GM19455 (cell line): ENCODE data around the gene CCDC185.
"Not testable (repeated sequence)": the region's sequence is repeated elsewhere in the genome, so short reads cannot be mapped to it uniquely, and the experiment has no call there.

Experiments
- ATAC-seq: cut with Tn5 transposase; IDR thresholded peaks from one replicate; pipeline ENCODE4 v1.9.1; 2021; ENCODE audit not compliant: unreplicated experiment

CCDC185 gene

DNA sequence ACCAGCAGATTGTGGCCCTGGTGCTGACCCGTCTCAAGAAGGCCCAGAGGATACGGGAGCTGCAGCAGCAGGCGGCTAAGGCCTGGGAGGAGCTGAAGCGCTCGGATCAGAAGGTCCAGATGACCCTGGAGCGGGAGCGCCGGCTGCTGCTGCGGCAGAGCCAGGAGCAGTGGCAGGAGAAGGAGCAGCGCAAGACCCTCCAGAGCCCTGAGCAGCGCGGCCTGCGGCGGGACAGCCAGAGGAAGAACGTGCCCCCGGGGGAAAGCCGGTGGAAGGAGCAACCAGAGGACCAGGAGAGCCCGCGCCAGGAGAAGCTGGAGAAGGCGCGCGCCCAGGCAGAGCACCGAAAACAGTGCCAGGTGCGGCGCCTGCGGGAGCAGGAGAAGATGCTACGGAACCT is 1.0 kb downstream of the CCDC185 start:
- no peak for ATAC-seq

DNA sequence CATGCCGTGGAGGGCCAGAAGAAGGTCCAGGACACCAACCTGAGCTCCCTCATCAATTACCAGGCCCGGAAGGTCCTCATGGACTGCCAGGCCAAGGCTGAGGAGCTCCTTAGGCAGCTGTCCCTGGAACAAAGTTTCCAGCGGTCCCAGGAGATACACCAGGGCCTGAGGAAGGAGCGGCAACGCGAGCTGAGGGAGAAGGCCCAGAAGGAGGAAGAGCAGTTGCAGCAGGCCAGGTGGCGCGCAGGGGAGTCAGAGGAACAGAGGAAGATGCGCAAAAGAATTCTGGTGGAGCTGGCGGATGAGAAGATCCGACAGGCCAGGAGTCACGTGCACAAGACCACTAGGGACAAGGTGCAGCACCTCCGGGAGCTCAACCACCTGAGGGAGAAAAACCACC is 1.5 kb downstream of the CCDC185 start:
- ATAC-seq = no peak

DNA sequence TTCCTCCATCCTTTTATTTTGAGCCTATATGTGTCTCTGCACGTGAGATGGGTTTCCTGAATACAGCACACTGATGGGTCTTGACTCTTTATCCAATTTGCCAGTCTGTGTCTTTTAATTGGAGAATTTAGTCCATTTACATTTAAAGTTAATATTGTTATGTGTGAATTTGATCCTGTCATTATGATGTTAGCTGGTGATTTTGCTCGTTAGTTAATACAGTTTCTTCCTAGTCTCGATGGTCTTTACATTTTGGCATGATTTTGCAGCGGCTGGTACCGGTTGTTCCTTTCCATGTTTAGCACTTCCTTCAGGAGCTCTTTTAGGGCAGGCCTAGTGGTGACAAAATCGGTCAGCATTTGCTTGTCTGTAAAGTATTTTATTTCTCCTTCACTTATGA is 6.2 kb downstream of the CCDC185 start:
- ATAC-seq = not testable (repeated sequence)

DNA sequence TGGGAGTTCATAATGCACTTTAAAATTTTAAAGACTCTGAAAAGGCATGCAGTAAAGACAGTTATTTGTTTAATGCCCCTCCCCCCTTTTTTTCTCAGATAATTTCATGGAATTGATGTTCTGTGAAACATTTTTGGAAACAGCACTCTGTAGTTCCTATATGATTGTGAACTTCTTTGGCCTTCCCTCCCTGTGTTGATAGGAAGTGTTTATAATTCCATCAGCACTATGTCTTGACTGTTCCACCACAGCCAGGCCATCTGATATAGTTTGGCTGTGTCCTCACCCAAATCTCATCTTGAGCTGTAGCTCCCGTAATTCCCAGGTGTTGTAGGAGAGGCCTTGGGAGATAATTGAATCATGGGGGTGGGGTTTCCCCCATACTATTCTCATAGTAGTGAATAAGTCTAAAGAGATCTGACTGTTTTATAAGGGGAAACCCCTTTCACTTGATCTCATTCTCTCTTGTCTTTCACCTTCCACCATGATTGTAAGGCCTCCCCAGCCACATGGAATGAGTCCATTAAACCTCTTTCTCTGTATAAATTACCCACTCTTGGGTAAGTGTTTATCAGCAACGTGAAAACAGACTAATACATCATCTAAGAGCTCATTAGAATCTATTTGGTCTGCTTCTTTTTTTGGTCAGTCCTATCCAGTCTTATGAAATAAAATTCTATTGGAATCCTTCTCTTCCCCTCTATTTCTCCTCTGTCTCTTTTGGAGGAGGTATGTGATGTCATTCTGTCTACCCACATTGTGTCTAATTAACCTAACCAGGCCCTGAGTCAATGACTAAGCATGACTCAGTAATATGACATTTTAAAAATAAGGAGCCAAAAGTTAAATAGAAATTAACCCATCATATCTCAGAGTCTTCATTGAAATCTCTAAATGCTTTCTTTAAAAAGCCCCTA is 8.9 kb downstream of the CCDC185 start:
- ATAC-seq = no peak

DNA sequence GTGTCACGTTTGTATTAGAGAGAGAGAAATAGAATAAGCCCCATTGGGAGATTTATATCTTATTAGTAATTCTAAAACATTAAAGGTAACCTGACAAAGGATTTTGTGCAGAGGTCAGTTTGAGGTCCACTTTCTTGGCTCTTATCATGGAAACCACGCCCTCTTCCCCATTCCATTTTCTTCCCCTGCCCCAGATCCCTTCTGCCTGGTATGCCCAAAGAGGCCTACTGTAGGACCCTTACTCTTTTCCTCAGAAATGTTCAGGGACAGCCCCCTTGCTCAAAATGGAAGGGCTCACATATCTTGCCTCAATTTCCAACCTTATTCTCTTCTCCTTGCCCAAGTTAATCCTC is 9.6 kb downstream of the CCDC185 start:
- no peak for ATAC-seq

DNA sequence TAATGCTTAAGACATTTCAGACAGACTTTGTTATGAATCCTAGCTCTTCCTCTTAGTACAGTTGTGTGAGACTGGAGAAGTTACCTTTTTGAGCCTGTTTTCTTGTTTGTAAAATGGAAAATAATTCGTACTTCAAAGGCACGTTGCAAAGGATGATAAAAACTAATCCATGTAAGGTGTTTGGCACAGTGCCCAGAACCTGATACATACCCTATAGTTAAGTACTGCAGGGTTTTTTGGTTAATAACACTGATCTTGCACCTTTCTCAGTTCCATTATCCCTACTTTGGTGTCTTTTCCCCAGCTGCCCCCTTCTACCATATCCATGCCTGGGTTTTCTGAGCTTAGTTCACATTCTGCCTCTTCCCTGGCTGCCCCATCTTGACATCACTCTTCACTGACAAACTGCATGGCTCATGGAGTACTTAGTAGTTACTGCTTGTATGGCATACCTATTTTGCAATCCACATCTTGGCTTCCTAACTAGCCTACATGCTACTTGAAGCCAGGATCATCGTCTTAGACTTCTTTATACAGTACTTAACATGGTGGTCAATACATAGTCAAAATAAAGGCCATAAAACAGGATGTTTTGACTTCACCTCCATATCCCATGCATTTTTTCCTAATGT is 10.1 kb downstream of the CCDC185 start:
- no peak for ATAC-seq

DNA sequence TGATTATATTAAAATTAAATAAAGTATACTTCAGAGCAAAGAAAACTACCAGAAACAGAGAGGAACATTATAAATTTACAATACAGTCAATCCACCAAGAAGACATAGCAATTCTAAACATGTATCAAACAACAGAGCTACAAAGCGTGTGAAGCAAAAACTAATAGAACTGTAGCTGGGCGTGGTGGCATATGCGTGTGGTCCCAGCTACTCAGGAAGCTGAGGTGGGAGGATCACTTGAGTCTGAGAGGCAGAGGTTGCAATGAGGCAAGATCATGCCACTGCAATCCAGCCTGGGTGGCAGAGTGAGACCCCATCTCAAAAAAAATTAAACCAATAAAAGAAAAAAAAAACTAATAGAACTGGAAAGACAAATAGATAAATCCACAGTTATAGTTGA is 12.3 kb downstream of the CCDC185 start:
- no peak for ATAC-seq

DNA sequence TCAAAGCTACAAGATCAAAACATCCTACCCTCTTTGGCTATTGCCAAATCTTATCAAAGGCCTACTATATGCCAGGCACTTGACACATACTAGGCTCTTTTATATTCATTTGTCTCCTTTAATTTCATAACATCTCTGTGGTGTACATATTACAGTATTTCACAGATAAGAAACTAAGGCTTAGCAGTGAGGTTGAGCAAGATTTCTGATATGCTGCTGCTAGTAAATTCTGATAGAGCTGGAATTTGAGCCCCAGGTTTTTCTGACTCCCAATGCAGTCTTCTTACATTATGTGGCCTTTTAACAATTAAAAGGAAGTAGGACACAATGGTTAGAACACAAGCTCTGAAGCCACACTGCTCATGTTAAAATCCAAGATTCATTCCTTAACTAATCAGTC is 16.8 kb downstream of the CCDC185 start:
- no peak for ATAC-seq

DNA sequence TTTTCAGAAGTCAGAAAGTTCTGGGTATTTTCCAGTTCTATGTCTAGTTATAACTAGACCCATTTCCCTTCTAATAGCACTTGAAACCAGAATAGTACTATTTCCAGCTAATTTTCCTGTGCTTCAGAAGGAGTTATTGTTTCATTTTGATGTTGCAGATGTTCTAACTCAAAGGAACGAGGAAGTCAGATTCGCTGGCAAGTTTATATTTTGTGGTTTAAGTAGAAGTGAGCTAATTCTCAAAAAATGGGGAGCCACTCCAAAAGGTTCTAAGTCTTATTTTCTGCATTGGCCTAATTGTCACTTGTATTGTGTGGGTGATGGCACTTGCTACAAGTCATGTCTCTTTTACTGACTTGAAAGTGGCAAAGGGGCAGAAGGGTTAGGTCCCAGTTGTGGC is 18.1 kb downstream of the CCDC185 start:
- no peak for ATAC-seq

DNA sequence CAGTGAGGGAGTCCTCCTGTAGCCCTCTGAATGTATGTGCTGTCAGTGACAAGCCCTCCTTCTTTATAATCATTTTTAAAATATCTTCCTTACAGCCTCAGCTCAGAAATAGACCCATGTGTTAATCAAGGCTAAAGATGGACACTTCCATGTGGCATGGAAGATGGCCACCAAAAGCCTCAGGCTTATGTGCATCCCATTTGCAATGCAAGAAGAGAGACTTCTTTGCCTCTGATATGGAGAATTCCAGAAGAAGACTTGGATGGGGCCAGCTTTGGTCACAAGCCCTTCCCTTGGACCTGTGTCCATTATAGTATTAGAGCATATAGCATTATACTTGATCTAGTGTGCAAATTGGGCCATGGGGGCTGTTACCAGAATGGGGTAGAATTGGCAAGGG is 18.5 kb downstream of the CCDC185 start:
- ATAC-seq = no peak

DNA sequence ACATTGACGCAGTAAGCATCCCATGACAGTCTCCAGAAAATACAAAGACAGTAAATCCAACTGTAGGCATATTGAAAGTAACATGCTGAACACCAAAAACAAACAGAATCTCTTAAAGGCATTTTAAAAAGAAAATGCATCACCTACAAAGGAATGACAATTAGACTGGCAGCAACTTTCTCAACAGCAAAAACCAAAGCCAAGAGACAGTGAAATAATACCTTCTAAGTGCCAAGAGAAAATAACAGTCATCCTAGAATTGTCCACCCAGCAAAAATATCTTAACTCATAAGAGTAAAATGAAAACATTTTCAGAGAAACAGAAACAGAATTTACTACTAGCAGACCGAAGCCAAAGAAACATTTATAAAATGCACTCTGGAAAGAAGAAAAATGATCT is 20.0 kb downstream of the CCDC185 start:
- ATAC-seq = no peak

DNA sequence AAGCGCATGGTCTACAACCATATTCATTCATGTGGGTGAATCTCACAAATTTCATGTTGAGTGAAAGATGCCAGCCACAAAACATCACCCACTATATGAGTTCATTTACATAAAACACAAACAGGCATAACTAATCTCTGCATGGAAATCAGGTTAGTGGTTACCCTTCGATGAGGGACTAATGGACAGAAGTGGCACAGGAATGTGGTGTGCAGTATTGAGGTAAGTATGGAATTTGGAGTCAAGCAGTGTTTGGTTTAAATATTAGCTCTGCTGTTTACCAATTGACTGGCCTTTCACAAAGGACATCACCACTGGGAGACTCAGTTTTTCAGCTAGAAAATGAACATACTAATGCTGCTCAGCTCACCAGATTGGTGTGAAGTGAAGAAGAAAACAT is 24.2 kb downstream of the CCDC185 start:
- ATAC-seq = no peak

DNA sequence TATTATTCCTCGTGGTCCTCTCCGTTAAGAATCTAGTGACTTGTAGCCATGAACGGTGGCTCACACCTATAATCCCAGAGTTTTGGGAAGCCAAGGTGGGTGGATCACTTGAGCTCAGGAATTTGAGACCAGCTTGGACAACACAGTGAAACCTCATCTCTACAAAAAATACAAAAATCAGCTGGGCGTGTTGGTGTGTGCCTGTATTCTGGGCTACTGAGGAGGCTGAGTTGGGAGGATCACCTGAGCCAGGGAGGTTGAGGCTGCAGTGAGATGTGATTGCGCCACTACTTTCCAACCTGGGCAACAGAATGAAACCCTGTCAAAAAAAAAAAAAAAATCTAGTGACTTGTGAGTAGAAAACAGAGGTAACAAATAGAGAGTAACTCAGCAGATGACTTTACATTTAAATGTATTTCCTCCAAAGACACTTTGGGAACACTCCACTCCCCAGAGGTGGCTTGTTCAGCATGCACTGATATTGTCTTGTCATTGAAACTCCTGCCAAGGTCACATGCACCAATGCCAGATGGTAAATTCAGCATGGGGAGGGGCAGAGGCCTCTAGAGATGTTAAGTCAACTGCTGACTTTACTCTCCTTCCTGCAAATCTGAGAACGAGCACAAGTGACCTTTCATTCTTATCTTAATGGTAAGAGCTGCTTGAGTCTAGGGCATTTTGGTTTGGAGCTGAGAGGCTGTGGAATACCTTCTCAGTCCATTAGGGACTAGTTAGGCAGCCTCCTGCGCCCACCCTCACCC is 24.9 kb downstream of the CCDC185 start:
- ATAC-seq = no peak

DNA sequence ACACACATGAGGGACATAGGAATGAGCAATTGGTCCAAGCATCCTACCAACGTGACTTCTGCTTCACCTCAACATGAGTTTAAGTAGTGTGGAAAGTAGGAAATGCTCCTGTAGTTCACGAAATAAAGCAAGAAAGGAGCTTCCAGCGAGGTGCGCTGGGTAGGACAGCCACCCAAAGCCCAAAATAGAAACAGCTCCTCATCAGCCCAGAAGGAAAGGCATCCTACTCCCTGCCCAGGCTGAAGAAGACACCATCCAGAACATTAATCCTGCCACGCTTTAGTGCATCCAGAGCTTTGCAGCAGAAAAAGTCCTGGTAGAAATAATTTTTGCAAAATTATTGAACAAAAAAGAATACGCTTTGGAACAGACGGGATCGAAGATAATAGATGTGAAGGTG is 25.9 kb downstream of the CCDC185 start:
- ATAC-seq = no peak

DNA sequence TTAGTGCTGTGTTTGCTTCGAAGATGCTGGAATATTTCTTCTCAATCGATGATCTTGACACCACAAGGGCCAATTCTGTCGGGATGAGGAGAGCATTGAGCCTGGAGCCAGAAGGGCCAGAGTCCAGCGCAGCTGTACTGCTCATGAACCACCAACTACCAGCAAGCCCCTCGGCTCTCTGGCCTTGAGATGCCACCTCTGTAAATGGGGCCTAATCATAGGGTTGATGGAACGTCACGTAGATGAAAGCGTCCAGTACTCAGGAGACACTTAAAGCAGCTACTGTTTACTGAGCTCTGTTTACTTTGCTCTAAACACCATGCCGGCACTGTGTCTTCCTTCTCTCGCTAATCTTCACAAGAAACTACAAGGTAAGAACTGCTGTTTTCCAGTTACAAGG is 26.3 kb downstream of the CCDC185 start:
- no peak for ATAC-seq

DNA sequence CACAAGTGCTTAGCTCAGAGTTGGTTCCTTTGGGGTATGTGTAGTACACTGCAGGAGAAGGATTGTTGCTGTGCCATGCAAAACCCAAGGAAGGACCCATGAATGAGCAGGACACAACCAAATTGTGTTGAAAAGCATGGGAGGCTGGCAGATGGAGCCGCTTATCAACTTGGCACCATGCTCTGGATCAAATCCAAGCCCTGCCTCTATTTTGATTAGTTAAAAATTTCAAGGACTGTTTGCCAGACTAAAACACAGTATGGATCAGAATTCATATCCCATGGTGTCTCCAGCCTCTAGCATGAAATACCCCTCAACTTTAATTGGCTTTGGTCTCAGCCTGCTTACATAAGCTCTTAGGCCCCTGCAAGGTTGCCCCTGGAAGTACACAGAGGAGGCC is 27.8 kb downstream of the CCDC185 start:
- ATAC-seq = no peak

DNA sequence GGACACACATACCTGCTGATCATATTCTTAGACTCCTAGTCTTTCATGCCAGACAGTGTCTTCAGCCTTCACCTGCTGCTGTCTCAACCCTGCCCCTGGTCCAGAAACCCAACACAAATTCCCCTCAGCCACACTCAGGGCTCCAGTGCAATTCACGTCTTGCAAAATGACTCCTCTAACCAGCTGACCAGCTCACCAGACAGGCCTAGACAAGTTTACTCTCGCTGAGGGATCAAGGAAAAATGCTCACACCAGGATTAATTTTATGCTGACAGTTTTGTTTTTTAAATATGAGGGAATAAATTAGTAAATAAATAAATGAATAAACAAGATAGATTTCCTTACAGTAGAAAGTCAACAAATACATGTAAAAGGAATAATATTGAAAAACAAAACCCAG is 28.5 kb downstream of the CCDC185 start:
- ATAC-seq = no peak

DNA sequence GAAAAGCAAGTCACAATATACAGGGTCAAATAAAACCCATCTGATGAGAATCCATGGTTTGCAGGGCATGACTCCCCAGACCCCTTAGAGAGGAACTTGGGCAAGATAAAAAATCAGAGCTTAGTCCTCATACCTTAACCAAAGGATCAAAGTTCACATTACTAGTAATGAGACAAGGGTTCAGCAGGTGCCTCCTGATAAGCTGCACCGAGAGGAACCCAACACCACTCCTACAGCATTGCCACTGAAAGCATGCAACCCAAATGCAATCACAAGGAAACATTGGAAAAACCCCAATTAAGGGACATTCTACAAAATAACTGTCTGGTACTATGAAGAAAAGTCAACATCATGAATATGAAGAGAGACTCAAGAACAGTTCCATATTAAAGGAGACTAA is 29.7 kb downstream of the CCDC185 start:
- no peak for ATAC-seq

DNA sequence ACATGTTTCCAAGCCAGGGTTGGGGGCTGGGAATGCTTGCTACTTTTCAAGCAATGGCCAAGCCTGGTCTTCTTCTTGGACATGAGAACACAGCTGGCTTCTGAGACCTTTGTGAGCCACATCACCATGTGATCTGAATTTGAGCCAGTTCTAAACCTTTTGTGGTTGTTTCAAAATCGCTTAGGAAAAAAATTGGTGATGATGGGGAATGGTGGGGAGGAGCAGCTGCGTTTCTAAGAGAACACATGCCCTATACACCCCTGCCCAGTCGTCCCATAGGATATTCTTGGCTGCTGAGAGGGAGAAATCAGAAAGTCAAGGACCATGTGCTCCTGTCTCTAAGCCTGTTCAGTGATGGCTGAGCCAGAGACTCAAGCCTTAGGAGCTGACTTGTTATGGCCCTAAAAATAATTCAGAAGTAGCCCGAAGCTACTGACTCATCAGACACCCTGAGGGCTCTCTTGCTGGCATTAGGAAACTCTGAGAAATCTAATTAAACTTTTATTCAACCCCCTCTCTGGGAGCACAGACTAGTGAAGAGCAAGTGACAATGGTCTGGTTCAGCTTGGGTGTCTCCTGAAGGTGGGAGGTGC is 30.5 kb downstream of the CCDC185 start:
- no peak for ATAC-seq

DNA sequence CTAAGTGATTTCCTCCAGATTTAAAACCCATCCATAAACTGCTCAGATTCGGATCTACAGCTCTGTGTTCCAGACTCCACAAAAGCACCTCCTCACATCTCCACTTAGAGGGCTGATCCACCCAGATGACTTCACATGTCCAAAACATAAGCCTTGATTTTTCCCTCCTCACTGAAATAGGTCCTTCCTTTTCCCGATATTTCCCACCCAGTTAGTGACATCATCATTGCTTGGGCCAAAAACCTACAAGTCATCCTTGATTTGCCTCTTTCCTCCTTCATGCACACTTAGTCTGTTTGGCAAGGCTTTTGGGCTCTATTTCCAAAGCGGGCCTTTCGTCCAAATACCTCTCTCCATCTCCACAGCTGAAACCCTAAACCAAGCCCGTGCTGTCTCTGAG is 32.3 kb downstream of the CCDC185 start:
- no peak for ATAC-seq

DNA sequence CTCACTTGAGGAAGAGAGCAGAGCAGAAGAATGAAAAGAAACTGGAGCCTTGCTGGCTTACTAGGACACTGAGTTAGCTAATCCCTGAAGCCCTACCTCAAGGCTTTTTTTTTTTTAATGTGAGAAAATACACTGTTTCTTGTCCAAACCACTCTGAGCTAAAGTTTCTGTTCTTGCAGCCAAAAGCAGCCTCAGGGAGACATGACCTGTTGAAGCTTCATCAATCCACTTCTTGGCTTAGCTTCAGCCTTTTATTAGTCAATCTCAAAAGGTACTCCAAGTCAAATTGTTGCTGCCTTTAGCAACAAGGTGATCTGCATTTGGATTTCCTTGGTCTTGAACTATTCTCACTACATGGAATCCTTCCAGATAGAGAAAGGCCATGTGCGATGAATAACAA is 33.7 kb downstream of the CCDC185 start:
- ATAC-seq = no peak

DNA sequence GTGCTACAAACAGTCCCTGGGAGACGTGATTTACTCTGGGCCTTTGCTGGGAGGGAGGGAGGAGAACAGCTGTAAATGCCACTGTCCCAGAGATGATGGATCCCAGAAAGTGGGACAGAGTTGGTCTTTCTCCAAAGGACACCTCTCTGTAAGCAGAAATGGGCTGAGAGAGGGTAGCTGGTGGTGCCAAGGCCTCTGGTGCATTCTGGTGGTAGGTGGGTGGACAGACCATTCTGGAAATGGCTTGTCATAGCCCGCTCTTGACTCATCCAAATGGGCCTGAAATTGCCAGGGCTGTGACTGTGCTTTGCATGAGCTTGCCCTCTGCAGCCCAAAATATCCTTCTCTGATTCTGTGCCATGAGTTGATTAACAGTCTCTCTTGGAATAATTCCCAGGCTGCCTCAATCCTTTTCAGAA is 36.1 kb downstream of the CCDC185 start:
- no peak for ATAC-seq
